Left ventricle myocardium superior (tissue), 1 donor: ENCODE results near the gene HIRIP3. TPM values are rescaled to one million over a fixed set of nuclear protein-coding genes. Genes with fewer than 3 reads are reported as not detected.
A peak's percentile ranks its signal among the peaks of the same experiment; 100 is the strongest.
"Not testable (repeated sequence)": the region's sequence is repeated elsewhere in the genome, so short reads cannot be mapped to it uniquely, and the experiment has no call there.

Source experiments
- ATAC-seq: fragments of 200-7000 bp; cut with Tn5 transposase; one replicate; pipeline ENCODE4 v1.9.1; 2020; ENCODE audit warnings: mild to moderate bottlenecking, moderate library complexity
- DNase-seq: peaks from one replicate; pipeline ENCODE4 v3.0.0-alpha.2; 2020
- intact Hi-C: fragments of 100-400 bp; cut with micrococcal nuclease; formaldehyde crosslinking; loops from one replicate; pipeline ENCODE4 v1.11.0; 2022
- total RNA-seq: library from RNA; stranded (reverse); fragmentation: NEBNext Ultra II Directional; extraction: Animal tissue kit (Norgen Biotek cat#: 25700); gene quantifications from one replicate; pipeline ENCODE4 v1.2.1, GENCODE V29; 2021
- donor health status: DM: no; HTN: yes; CAD: no; lungs with severe emphysema.

HIRIP3 gene
- total RNA-seq, 1 donor from 2014 or later = 19.4 TPM

DNA sequence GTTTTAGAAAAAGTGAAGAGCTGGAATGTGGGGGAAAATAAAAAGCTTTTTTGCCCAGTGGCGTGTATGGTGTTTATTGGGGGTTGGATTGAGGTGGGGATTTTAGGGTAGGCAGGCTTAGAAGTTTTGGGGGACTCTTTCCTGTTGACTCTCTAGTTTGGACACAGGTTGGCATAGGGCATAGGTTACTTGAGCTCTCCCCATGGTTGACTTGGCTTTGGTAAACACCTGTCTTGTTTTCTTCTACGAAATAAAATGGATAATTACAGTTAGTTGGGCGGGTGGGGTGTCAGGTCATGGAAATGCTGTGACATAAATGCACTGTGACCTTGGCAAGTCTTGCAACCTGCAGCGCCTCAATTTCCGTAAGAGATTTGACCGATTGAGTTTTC, 22.4 kb downstream of the HIRIP3 start:
- ATAC-seq (no peak), DNase-seq (no peak)
- intact Hi-C loops = no loop called here

GRCh38 chr16:29972500-29972899, 22.9 kb downstream of the HIRIP3 start:
- intact Hi-C loops = no loop called here

DNA sequence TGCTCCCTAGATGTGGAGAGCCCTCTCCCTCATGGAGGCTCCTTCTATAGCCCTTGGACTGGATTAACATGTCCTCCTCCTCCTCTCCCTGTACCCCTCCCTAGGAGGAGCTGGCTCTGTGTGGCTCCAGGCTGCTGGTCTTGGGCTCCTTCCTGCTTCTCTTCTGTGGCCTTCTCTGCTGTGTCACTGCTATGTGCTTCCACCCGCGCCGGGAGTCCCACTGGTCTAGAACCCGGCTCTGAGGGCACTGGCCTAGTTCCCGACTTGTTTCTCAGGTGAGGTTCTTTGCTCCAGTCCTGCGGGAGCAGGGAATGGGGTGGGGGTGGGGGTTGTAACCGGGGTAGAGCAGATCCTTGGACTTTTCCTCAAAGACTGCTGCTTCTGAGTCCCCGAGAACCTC, 24.1 kb downstream of the HIRIP3 start:
- no peak for ATAC-seq
- intact Hi-C loops = no loop called here
- DNase-seq = no peak

More at GRCh38 chr16:29972500-29972899, 22.9 kb downstream of the HIRIP3 start:
- ATAC-seq (no peak), DNase-seq (no peak)

DNA sequence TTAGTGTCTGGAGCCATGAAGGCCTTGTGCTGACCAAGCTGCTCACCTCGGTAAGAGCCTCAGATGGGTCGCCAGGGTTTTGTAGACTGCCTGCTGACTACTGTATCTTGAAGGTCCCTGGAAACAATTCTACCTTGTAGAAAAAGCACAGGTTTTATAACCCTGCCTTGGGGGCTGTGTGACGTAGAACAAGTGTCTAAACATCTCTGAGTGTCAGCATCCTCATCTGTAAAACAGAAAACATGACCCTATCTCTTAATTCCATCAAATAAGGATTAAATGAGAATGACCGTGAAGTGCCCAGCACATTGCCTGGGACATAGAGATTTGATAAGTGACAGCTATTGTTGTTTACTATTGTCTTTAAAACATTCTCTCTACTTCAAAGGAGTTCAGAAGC, 27.2 kb downstream of the HIRIP3 start:
- ATAC-seq (no peak), DNase-seq (no peak)
- intact Hi-C loops = no loop called here

DNA sequence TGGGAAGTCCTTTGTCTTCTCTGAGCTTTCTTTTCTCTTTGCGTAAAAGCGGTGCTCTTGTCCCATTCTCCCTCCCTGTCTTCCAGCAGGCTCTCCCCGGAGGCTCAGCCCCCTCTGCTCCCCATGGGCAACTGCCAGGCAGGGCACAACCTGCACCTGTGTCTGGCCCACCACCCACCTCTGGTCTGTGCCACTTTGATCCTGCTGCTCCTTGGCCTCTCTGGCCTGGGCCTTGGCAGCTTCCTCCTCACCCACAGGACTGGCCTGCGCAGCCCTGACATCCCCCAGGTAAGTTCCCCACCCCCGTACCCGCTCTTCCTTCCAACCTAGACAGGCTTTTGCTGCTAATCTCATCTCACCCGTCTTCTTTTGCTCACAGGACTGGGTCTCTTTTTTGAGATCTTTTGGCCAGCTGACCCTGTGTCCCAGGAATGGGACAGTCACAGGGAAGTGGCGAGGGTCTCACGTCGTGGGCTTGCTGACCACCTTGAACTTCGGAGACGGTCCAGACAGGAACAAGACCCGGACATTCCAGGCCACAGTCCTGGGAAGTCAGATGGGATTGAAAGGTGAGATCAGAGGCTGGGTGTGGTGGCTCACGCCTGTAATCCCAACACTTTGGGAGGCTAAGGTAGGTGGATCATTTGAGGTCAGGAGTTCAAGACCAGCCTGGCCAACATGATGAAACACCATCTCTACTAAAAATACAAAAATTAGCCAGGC, 32.2 kb downstream of the HIRIP3 start:
- DNase-seq (no peak), ATAC-seq (no peak)
- intact Hi-C loops = no loop called here

- intact Hi-C loops = no loop called here
- DNase-seq = no peak
- peak; percentile 56 for ATAC-seq
Measured at GRCh38 chr16:29962344-29962994, 32.9 kb downstream of the HIRIP3 start.

- peak; percentile 95 for DNase-seq
- ATAC-seq = peak; percentile 99
- intact Hi-C loops = no loop called here
Measured at GRCh38 chr16:29961479-29962343, 33.7 kb downstream of the HIRIP3 start, which contains the start of gene TMEM219. Gene TMEM219 (plus strand): TSS chr16:29962079. CDS start chr16:29963144, 1,065 bp downstream.

DNA sequence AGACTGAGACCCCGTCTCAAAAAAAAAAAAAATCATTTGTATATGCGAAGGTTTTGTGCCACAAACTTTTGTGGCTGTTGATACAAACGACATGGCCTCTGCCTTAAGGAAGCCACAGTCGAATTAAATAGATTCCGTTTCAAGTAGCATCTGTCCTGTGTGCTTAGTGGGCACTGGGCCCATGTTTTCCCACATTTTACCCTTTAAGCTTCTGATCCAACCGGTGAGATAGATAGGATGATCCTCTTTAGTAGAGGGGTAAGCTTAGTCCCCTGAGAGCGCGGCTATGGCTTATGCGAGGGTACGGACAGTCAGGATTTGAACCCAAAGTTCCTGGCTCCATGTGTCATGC, 34.3 kb downstream of the HIRIP3 start:
- no peak for DNase-seq
- intact Hi-C loops = no loop called here

GRCh38 chr16:29959821-29960220, 35.6 kb downstream of the HIRIP3 start:
- ATAC-seq, DNase-seq, intact Hi-C loops: not testable (repeated sequence)

More for the DNA sequence above, 34.3 kb downstream of the HIRIP3 start:
- no peak for ATAC-seq

- no peak for DNase-seq
- intact Hi-C loops = no loop called here
- ATAC-seq = no peak
Measured at GRCh38 chr16:29959293-29959692, 36.1 kb downstream of the HIRIP3 start.

GRCh38 chr16:29958756-29959155, 36.7 kb downstream of the HIRIP3 start:
- intact Hi-C loops = no loop called here
- no peak for ATAC-seq
- no peak for DNase-seq

GRCh38 chr16:29951625-29952365, 43.6 kb downstream of the HIRIP3 start:
- DNase-seq (no peak), ATAC-seq (no peak)
- intact Hi-C loops = no loop called here

- DNase-seq = no peak
- intact Hi-C loops = no loop called here
- ATAC-seq = no peak
Measured at GRCh38 chr16:29950806-29951461, 44.5 kb downstream of the HIRIP3 start.

DNA sequence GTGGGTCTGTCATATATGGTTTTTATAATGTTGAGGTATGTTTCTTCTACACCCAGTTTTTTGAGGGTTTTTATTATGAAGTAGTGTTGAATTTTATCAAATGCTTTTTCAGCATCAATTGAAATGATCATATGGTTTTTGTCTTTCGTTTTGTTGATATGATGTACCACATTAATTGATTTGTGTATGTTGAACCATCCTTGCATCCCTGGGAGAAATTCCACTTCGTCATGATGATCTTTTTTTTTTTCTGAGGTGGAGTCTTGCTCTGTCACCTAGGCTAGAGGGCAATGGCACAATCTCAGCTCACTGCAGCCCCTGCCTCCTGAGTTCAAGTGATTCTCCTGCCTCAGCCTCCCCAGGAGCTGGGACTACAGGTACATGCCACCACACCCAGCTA, 47.5 kb downstream of the HIRIP3 start:
- intact Hi-C loops = no loop called here
- ATAC-seq (no peak), DNase-seq (no peak)

DNA sequence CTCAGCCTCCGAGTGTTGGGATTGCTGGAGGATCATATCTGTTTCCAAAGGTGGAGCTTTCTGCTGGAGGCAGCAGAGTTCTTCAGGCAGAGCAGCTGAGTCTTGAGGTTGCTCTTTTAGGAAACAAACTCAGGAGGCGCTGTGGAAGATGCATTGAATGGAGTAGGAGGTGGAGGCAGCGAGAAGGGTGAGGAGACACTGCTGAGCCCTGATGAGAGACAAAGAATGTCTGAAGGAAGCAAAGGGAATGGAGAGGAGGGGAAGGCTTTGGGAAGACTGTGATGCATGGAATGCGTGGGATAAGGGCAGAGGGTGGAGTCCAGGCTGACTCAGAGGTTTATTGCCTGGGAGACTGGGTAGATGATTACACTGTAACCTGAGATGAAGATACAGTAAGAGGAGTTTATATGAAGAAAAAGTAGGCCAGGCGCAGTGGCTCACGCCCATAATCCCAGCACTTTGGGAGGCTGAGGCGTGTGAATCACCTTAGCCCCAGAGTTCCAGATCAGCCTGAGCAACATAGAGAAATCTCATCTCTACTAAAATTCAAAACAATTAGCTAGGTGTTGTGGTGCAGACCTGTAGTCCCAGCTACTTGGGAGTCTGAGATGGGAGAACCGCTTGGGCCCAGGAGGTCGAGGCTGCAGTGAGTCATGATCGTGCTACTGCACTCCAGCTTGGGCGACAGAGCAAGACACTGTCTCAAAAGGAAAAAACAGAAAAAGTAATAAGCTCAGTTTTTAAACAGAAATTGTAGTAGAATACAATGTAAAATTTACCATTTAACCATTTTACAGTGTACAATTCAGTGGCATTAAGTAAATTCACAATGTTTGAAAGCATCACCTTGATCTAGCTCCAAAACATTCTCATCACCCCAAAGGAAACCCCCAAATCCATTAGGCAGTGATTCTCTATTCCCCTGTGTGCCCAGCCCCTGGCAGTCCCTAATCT, 51.3 kb downstream of the HIRIP3 start:
- ATAC-seq = peak; percentile 58
- intact Hi-C loops = no loop called here
- DNase-seq = no peak
